K562 (cell line): ENCODE results near the gene GPR37L1. TPM values are rescaled to one million over a fixed set of nuclear protein-coding genes. Genes with fewer than 3 reads are reported as not detected.

ENCODE experiments used
- ETV5 ChIP-seq: sonication (generic); formaldehyde crosslinking; IDR thresholded peaks from 2 replicates; pipeline ENCODE4 v1.4.0; 2020; ENCODE audit warnings: low read depth, mild to moderate bottlenecking, missing genetic modification reagents
- GTF2F1 ChIP-seq: IDR thresholded peaks from 2 replicates; pipeline ENCODE4 v1.6.1; 2011; ENCODE audit warnings: low read depth, low read length, improper control_type of control experiment
- HNRNPH1 ChIP-seq: fragments of 200-400 bp; formaldehyde crosslinking; optimal IDR thresholded peaks from 2 replicates; pipeline ENCODE3; 2017; ENCODE audit warnings: low read depth, mild to moderate bottlenecking, low read length, moderate library complexity
- MCM5 ChIP-seq: fragments of 450-650 bp; IDR thresholded peaks from 2 replicates; pipeline ENCODE4 v1.6.1; 2016; ENCODE audit warnings: low read depth
- MCM7 ChIP-seq, 2 experiments: fragments of 450-650 bp; IDR thresholded peaks; 2 replicates each; pipeline ENCODE4 v1.6.1; 2016 to 2018
- RBM17 ChIP-seq: fragments of 200-400 bp; formaldehyde crosslinking; IDR thresholded peaks from 2 replicates; pipeline ENCODE4 v1.6.1; 2017; ENCODE audit warnings: low read depth, mild to moderate bottlenecking, low read length, borderline replicate concordance
- REST ChIP-seq, 2 experiments: fragments of 450-650 bp; formaldehyde crosslinking in 1 of 2; IDR thresholded peaks; 2 replicates each; pipeline versions ENCODE4 v1.4.0 to v1.6.1; 2014 to 2020; ENCODE audit warnings: mild to moderate bottlenecking in 2 of 2, borderline replicate concordance in 1 of 2, low read depth in 1 of 2
- USF1 ChIP-seq: sonication (generic); formaldehyde crosslinking; IDR thresholded peaks from 2 replicates; pipeline ENCODE4 v1.9.0; 2022; ENCODE audit warnings: mild to moderate bottlenecking, missing genetic modification reagents
- VEZF1 ChIP-seq: fragments of 200-800 bp; sonication (Bioruptor generic); IDR thresholded peaks from 2 replicates; pipeline ENCODE4 v1.6.1; 2017; ENCODE audit warnings: missing genetic modification characterization, missing compliant biosample characterization
- ZEB2 ChIP-seq: fragments of 450-650 bp; IDR thresholded peaks from 2 replicates; pipeline ENCODE4 v1.6.1; 2016
- ZKSCAN8 ChIP-seq: fragments of 200-800 bp; sonication (Bioruptor generic); IDR thresholded peaks from 2 replicates; pipeline ENCODE4 v1.6.1; 2016; ENCODE audit warnings: missing genetic modification characterization, missing compliant biosample characterization
- ZNF518B ChIP-seq: fragments of 250-450 bp; sonication (Bioruptor Pico); IDR thresholded peaks from 2 replicates; pipeline ENCODE4 v1.5.0; 2021; ENCODE audit warnings: mild to moderate bottlenecking, moderate library complexity
- ZNF780A ChIP-seq: fragments of 250-450 bp; sonication (Bioruptor Pico); IDR thresholded peaks from 2 replicates; pipeline ENCODE4 v1.5.0; 2021; ENCODE audit warnings: mild to moderate bottlenecking
- polyA plus RNA-seq, 8 experiments: library from polyadenylated mRNA; depleted of rRNA in 4 of 8; stranded (reverse) in 5 of 8; unstranded in 3 of 8; fragments of >200 nt; fragmentation: Nextera tagmentation in 2 of 8; fragmentation: Illumina TruSeq in 1 of 8; extraction: Ambion mirVana in 2 of 8; extraction: Trizol in 1 of 8; gene quantifications; 2 replicates each; pipeline versions ENCODE4 v1.2.1 to v1.2.3, GENCODE V29; 2011 to 2014; ENCODE audit warnings: inconsistent platforms in 1 of 8, missing spikeins in 1 of 8
- total RNA-seq, 7 experiments: library from RNA; depleted of rRNA in 6 of 7; stranded (reverse); fragments of >200 nt in 6 of 7; fragmentation: Illumina TruSeq in 2 of 7; extraction: Trizol in 2 of 7; gene quantifications; 2 replicates each; pipeline versions ENCODE4 v1.2.1 to v1.2.3, GENCODE V29; 2011 to 2021; ENCODE audit warnings: low replicate concordance in 1 of 7

GPR37L1 gene
- total and polyA plus RNA-seq, 9 of the 15 experiments (the other 6 are each of a cell fraction or from before 2014, with no cell fraction given): not detected

GRCh38 chr1:202165942-202166843 is 43.5 kb downstream of the GPR37L1 start (continued):
- TF ChIP-seq REST (IDR thresholded peaks at IDR 0.05; ENCODE audit: borderline replicate concordance) (peak; percentile 14; the same call in 1 of the 2 replicates), REST (CRISPR knock-in tag; IDR thresholded peaks at IDR 0.05; ENCODE audit: low read depth) (no peak), RBM17 (no peak), USF1 (CRISPR knock-in tag) (no peak), VEZF1 (CRISPR knock-in tag) (no peak), GTF2F1 (no peak), ZEB2 (peak; percentile 91), ZNF780A (CRISPR knock-in tag) (no peak), ZNF518B (CRISPR knock-in tag) (no peak), MCM5 (no peak), ZKSCAN8 (no peak), MCM7 (IDR thresholded peaks at IDR 0.05) (no peak), ETV5 (CRISPR knock-in tag) (peak; percentile 39; the same call in 1 of the 2 replicates), HNRNPH1 (no peak)
